ENCODE measurements around the gene SFPQ.
"Not testable (repeated sequence)": the region's sequence is repeated elsewhere in the genome, so short reads cannot be mapped to it uniquely, and the experiment has no call there.

SFPQ gene

DNA sequence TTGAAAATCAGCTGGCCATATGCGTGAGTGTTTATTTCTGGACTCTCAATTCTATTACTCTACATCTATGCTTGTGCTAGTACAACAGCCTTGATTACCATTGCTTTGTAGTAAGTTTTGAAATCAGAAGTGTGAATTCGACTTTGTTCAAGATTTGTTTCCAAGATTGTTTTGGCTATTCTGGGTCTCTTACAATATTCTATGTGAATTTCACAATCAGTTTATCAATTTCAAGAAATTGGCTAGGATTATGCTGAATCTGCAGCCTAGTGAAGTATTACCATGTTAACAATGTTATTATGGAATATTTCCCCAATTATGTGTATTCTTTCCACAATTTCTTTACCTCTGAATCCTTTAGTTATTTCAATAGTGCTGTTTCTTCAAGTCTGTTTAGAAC, 19.5 kb downstream of the SFPQ start:
- no peak for DNase-seq (ENCODE audit: insufficient read length, low spot score)
- FAIRE-seq: no peak
- TF ChIP-seq CTCF (IDR thresholded peaks at IDR 0.05; ENCODE audit: insufficient read depth, missing control alignments): no peak

DNA sequence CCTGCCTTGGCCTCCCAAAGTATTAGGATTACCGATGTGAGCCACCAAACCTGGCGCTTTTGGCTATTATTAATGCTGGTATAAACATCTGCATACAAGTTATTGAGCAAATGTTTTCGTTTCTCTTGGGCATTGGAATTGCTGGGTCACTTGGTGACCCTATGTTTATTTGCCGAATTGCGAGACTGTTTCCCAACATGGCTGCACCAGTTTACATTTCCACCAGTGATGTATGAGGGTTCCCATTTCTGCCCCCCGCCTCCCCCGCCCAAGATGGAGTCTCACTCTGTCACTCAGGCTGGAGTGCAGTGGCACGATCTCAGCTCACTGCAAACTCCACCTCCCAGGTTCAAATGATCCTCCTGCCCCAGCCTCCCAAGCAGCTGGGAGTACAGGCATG, 20.9 kb downstream of the SFPQ start:
- DNase-seq (ENCODE audit: insufficient read length, low spot score): no peak
- FAIRE-seq: no peak
- no peak for TF ChIP-seq CTCF (IDR thresholded peaks at IDR 0.05; ENCODE audit: insufficient read depth, missing control alignments)

- FAIRE-seq (no peak), DNase-seq (ENCODE audit: insufficient read length, low spot score) (no peak)
- no peak for TF ChIP-seq CTCF (IDR thresholded peaks at IDR 0.05; ENCODE audit: insufficient read depth, missing control alignments)
Measured at GRCh38 chr1:35171579-35171978, 21.4 kb downstream of the SFPQ start.

DNA sequence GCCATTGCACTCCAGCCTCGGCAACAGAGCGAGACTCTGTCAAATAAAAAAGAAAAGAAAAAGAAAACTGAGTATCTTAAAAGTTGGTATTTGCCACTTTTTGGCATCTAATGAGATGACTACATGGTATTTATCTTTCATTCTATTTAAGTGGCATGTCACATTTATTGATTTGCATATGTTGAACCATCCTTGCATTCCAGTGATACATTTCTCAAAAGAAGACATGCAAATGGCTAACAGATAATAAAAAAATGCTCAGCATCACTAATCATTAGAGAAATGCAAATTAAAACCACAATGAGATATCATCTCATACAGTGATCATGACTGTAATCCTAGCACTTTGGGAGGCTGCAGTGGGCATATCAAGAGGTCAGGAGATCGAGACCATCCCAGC, 28.1 kb downstream of the SFPQ start:
- no peak for DNase-seq (ENCODE audit: insufficient read length, low spot score)
- no peak for FAIRE-seq
- TF ChIP-seq CTCF (IDR thresholded peaks at IDR 0.05; ENCODE audit: insufficient read depth, missing control alignments): no peak

DNA sequence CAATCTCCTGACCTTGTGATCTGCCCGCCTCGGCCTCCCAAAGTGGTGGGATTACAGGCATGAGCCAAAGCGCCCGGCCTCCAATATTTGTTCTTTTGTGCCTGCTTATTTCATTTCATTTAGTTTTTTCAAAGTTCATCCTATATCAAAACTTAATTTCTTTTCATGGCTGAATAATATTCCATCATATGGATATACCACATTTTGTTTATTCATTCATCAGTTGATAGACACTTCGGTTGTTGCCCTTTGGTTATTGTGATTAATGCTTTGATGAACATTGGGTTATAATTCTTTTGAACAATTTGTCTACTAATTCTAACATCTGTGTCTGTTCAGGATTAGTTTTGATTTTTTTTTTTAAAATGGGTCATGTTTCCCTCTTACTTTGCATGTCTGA, 41.7 kb downstream of the SFPQ start:
- DNase-seq (ENCODE audit: insufficient read length, low spot score) (no peak), FAIRE-seq (no peak)
- no peak for TF ChIP-seq CTCF (IDR thresholded peaks at IDR 0.05; ENCODE audit: insufficient read depth, missing control alignments)

DNA sequence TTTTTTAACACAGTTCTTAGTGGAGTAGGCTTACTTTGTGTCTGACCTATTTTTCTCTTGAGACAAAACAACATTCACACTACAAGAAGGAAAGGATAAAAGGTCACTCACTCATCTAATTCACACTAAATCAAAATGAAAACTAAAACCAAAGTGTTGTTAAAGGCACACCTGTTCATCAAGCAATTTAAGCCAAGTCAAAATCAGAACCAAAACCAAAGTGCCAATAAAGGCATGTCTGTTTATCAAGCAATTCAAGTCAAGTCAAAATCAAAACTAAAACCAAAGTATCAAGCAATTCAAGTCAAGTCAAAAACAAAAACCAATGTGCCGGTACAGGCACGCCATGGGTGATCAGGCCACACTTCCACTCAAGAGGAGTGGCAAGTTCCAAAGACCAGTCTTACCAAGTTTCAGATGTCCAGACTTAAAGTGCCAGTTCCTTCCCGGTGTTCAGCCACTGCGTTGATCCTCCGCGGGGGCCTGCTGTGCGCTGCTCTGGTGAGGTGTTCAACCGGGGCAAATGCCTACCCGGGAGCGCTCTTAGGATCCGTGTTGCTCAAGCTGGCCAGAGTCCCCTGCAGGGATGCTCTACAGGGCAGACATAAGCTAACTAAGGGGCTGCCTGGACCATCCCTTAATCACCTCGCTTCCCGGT, 46.9 kb downstream of the SFPQ start:
- DNase-seq (ENCODE audit: insufficient read length, low spot score); FAIRE-seq: not testable (repeated sequence)

DNA sequence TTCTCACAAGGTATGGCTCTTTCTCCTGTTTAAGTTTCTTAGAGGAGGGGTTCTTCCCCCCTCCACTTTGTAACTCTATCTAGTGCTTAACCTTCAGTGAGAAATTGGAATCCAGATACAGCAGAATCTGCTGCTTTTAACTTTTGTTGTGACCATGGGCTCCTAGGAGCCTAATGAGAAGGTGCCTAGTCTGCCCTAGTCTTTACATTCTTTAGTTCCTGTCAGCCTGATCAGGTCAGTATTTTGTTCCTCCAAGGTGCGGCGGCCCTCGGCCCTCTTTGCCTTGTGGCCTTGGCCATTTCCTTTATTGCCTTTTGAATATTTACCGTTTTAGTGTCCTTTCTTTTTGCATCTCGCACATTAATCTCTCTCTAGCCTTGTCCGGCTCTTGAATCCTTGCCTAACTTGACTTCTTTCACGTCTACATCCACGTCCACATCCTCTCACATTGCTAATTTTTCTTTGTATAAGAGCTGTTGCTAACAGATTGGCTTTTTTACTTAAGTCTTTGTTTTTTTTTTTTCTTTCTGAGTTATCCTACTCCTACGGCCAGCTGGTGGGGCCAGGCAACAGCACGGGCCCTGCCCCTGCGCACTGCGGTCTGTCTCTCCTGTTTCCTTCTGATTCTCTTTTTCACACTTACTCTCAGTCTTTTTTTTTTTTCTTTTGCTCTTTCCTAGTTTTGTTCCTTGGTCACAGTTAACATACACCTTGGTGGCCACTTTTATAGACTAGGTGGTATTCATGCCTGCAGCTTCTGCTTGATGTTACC, 49.0 kb downstream of the SFPQ start:
- FAIRE-seq (no peak), DNase-seq (ENCODE audit: insufficient read length, low spot score) (no peak)
- TF ChIP-seq CTCF (IDR thresholded peaks at IDR 0.05; ENCODE audit: insufficient read depth, missing control alignments): no peak

DNA sequence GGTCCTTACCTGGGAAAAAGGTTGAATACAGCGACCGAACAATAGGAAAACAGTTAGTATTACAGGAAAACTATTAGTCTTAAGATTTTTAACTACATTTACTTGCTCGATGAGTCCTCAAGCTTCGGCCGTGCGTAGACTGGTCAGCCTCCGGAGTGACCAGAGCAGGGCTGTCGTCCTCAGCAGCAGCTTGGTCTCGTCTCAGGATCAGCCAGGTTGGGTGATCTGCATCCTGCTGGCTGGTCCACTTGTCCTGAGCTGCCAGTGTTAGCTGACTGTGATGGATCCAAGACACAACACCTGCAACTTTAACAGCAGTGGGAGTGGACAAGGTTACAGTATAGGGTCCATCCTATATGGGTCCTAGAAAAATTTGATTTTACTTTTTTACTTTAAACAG, 50.2 kb downstream of the SFPQ start:
- FAIRE-seq: not testable (repeated sequence)

DNA sequence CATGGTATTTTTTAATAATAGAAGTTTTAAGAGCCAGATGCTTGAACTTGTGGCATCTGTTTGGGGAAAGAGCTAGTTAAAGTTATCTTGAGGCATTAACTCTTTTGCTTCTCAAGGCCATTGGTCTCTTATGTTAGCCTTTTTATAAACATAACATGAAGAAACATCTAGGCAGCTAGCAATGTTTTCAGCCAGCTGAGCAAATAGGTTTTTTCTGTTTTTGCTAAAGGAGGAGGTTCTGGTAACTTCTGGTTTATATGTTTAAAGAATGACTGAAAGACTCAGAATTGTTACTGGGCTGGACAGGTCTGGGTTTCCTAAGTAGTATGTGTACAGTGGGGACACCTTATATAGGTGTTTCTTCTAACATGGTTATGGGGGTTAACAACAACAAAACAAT, 50.7 kb downstream of the SFPQ start:
- not testable (repeated sequence) for DNase-seq (ENCODE audit: insufficient read length, low spot score); FAIRE-seq

More for the DNA sequence above, 50.2 kb downstream of the SFPQ start:
- not testable (repeated sequence) for DNase-seq (ENCODE audit: insufficient read length, low spot score)

DNA sequence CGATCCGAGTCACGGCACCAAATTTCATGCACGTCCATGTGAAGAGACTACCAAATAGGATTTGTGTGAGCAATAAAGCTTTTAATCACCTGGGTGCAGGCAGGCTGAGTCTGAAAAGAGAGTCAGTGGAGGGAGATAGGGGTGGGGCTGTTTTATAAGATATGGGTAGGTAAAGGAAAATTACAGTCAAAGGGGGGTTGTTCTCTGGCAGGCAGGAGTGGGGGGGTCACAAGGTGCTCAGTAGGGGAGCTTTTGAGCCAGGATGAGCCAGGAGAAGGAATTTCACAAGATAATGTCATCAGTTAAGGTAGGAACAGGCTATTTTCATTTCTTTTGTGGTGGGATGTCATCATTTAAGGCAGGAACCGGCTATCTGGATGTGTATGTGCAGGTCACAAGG, 55.4 kb downstream of the SFPQ start:
- not testable (repeated sequence) for DNase-seq (ENCODE audit: insufficient read length, low spot score); FAIRE-seq
